Measurements from ENCODE around the gene TMEM45A.

DNA sequence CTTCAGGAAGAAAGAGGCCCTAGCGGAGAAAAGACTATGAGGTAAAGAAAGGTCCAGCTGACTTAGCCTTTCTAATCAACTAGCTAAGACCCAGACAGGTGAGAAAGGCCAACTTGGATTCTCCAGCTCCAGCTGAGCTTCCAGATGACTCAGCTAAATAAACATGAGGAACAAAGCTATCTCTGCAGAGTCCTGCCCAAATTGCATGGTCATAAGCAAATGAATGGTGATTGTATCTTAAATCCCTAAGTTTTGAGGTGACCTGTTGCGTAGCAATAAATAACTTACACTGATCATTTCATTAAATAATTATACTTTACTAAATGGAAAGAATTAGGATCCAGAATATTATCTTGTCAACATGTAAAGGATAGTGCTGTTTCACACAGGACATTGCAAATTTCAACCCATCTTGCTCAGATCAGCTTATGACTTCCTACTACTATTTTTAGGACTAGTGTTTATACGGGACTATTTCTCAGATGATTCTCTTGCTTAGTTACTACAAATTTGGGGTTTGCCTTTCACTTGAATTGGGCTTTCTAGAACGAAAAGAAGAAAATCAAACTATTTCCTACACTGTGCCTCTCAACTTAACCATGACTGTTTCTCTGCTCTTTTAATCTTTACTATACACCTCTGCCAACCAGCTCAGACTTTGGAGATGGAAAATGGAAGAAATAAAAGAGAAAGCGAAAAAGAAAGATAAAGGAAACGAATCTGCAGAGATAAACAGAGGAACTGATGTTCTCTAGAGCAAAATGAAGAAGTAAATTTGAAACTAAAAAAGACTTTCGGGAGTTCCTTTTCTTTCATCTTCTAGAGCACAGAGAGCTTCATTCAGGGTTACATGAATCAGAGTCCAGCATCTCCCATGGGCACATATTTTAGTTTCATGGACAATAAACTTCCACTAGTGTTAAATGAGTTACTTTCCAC lies 110.4 kb downstream of the TMEM45A start:
- no peak for TF ChIP-seq SP1 (IDR thresholded peaks at IDR 0.05)
- TF ChIP-seq FOXM1 (IDR thresholded peaks at IDR 0.05; ENCODE audit: borderline replicate concordance): no peak
- TF ChIP-seq FOXK2 (IDR thresholded peaks at IDR 0.05): no peak
- no peak for TF ChIP-seq HDGF (IDR thresholded peaks at IDR 0.05; ENCODE audit: borderline replicate concordance)
- TF ChIP-seq BHLHE40 (IDR thresholded peaks at IDR 0.05; ENCODE audit: borderline replicate concordance): no peak
- no peak for TF ChIP-seq ZNF384 (IDR thresholded peaks at IDR 0.05)
- no peak for TF ChIP-seq FOXA1 (IDR thresholded peaks at IDR 0.05)
- no peak for TF ChIP-seq LEF1 (IDR thresholded peaks at IDR 0.05; ENCODE audit: borderline replicate concordance)
- TF ChIP-seq ELF4 (IDR thresholded peaks at IDR 0.05): no peak
- no peak for TF ChIP-seq ARNT (IDR thresholded peaks at IDR 0.05)
- TF ChIP-seq SUZ12 (IDR thresholded peaks at IDR 0.05): no peak
- TF ChIP-seq L3MBTL2 (conservative IDR thresholded peaks at IDR 0.05): no peak
- TF ChIP-seq NFRKB (IDR thresholded peaks at IDR 0.05): no peak
- TF ChIP-seq TARDBP (IDR thresholded peaks at IDR 0.05): no peak
